HG02623 (cell line): ENCODE data around the gene HNRNPLL.
"Not testable (repeated sequence)": the region's sequence is repeated elsewhere in the genome, so short reads cannot be mapped to it uniquely, and the experiment has no call there.

Source experiments
- ATAC-seq: cut with Tn5 transposase; IDR thresholded peaks from one replicate; pipeline ENCODE4 v1.9.1; 2021; ENCODE audit warnings: moderate library complexity; ENCODE audit not compliant: unreplicated experiment

Gene HNRNPLL

GRCh38 chr2:38602732-38603401 is at the start of gene HNRNPLL:
Gene HNRNPLL, minus strand, starts transcription at chr2:38602928. Its CDS starts 302 bp downstream, at chr2:38602626.
- ATAC-seq, result peak; percentile 62

GRCh38 chr2:38650717-38651116 is 48.0 kb upstream of the HNRNPLL start:
- ATAC-seq, result no peak

DNA sequence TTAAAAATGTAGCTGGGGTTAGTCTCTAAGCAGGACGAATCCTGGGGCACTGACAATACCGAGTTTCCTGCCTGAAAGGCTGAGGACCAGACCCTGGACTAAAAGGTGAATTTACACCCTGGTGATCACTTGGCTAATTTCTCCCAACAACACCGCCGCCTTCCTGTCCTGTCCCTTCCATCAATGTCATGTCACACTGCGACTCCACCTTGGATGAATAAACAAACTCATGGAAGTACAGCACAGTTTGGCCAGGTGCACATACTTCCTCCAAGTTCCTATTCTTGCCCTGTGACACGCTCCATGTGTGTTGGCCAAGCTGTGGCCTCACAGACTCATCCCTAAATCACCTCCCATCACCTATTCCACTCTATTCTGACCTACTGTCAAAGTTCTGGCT is 47.3 kb upstream of the HNRNPLL start:
- ATAC-seq, result no peak

DNA sequence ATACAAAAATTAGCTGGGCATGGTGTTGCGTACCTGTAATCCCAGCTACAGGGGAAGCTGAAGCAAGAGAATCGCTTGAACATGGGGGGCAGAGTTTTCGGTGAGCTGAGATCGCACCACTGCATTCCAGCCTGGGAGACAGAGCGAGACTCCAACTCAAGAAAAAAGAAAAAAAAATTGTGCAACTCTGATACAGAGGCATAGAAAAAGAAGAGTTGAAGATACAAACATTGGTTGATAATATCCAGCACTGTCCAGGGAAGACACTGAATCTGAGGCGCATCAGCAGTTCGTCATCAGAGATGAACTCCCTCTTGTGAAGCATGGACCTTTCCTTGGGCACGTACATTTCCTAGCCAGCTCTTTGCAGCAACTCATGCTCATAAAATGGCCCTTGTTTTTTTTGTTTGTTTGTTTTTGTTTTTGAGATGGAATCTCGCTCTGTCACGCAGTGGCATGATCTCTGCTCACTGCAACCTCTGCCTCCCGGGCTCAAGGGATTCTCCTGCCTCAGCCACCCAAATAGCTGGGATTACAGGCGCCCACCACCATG is 46.5 kb upstream of the HNRNPLL start:
- no peak for ATAC-seq

GRCh38 chr2:38648107-38648761 is 45.5 kb upstream of the HNRNPLL start:
- ATAC-seq, result no peak

DNA sequence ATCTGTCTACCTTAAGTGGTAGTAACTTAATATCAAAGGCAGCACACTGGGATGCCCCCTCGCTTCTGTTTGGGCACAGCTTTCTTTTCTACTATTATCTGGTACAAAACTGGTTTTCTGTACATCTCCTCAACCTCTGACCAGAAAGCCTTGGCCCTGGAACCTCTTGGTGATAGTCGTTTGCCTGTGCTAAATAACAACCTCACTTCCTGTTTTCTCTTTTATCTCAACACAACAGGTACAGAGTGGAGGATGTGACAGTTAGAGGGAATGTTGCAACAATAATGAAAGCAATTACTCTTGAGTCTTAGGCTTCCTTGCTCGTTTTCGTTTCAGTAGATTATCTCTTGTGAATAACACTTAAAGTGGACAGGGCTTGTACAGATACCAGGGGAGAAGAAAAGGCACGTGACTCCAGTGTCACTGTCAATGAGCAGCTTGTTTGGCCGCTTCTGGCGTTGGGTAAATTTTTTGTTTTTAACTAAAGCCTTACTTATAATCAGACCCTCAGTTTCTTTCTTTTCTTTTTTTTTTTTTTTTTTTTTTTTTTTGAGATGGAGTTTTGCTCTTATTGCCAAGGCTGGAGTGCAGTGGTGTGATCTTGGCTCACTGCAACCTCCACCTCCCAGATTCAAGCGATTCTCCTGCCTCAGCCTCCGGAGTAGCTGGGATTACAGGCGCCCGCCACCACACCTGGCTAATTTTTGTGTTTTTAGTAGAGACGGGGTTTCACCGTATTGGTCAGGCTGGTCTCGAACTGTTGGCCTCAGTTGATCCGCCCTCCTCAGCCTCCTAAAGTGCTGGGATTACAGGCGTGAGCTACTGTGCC is 41.2 kb upstream of the HNRNPLL start:
- not testable (repeated sequence) for ATAC-seq

DNA sequence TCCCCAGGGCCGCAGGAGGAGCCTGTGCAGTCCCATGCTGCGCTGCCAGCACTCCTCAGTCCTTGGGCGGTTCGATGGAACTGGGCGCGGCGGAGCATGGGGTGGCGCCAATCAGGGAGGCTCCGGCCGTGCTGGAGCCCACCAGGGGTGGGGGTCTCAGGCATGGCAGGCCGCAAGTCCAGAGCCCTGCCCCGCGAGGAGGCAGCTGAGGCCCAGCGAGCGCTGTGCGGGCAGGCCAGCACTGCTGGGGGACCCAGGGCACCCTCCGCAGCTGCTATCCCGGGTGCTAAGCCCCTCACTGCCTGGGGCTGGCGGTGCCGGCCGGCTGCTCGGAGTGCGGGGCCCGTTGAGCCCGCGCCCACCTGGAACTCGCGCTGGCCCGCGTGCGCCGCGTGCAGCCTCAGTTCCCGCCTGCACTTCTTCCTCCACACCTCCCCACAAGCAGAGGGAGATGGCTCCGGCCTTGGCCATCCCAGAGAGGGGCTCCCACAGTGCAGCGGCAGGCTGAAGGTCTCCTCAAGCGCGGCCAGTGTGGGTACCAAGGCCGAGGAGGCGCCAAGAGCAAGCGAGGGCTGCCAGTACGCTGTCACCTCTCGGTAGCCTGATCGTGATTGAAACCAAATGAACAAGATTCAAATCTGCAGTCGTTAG is 40.4 kb upstream of the HNRNPLL start:
- ATAC-seq, result no peak

DNA sequence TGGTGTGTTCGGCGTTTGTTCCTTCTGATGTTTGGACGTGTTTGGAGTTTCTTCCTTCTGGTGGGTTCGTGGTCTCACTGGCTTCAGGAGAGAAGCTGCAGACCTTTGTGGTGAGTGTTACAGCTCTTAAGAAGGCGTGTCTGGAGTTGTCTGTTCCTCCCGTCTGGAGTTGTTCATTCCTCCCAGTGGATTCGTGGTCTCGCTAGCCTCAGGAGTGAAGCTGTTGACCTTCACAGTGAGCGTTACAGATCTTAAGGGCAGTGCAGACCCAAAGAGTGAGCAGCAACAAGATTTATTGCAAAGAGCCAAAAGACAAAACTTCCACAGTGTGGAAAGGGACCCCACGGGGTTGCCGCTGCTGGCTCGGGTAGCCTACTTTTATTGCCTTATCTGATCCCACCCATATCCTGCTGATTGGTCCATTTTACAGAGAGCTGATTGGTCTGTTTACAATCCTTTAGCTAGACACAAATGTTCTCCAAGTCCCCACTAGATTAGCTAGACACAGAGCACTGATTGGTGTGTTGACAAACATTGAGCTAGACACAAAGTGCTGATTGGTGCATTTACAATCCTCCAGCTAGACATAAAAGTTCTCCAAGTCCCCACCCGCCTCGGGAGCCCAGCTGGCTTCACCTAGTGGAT is 39.8 kb upstream of the HNRNPLL start:
- ATAC-seq, result not testable (repeated sequence)

DNA sequence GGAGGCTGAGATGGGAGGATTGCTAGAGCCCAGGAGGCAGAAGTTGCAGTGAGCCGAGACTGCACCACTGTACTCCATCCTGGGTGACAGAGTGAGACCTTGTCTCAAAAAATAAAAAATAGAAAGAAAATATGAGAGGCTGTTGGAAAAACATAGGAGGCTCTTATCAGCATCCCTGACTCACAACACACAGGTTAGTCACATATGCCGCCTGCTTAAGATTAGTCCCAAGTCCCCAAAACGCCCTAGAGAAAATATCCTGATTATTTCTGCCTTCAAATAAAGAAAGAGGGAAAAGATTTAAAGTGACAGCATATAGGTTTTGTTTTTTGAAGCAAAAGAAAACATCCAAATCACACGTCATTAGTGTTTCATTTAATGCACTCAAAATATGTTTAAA is 33.3 kb upstream of the HNRNPLL start:
- no peak for ATAC-seq

DNA sequence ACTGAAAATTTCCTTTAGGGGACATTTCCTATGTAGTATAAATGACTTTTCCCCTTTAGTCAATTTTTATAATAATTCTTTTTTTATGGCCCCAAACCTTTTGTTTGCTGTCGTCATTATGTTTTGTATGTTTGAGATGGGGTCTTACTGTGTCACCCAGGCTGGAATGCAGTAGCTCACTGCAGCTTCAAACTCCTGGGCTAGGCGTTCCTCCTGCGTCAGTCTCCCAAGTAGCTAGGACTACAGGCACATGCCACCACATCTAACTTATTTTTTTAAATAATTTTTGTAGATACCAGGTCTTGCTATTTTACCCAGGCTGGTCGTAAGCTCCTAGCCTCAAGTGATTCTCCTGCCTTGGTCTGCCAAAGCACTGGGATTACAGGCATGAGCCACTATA is 32.4 kb upstream of the HNRNPLL start:
- no peak for ATAC-seq

GRCh38 chr2:38634684-38635083 is 32.0 kb upstream of the HNRNPLL start:
- peak; percentile 89 for ATAC-seq

- ATAC-seq, result no peak
Observed at GRCh38 chr2:38633895-38634294, 31.2 kb upstream of the HNRNPLL start.

DNA sequence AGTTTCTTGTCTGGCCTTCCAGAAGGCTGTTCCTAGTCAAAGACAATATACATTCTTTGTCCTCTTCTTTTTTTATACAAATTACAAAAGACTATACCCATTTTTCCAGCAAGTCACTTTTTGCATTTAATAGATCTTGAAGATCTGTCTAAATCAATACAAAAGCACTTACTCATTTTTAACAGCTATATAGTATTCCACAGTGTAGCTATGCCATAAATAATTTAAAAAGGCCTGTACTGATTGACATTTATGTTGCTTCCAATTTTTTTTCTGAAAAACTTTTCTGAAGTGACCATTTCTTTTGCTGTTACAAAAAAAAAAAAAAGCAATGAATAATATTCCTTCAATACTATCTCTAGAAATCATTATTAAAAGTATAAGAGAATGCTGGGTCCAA is 30.3 kb upstream of the HNRNPLL start:
- ATAC-seq, result no peak

DNA sequence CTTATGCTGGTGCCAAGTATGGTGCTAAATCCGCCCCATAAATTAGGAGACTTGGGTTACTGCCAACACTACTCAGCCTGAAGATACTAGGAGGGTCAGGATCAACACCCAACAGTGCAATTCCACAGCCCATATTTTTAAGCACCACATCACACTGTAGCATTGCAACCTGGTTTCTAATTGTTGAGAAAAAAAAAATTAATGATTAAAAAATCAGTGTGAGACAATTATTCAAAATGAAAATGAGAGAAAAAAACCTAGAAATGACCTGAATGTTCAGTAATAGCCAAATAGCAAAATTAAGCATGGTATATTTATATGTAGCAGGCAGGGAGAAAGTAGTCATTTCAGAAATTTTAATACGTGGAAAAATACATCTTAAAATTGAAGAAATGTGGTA is 29.2 kb upstream of the HNRNPLL start:
- ATAC-seq, result no peak

- ATAC-seq, result no peak
Observed at GRCh38 chr2:38629684-38630083, 27.0 kb upstream of the HNRNPLL start.

DNA sequence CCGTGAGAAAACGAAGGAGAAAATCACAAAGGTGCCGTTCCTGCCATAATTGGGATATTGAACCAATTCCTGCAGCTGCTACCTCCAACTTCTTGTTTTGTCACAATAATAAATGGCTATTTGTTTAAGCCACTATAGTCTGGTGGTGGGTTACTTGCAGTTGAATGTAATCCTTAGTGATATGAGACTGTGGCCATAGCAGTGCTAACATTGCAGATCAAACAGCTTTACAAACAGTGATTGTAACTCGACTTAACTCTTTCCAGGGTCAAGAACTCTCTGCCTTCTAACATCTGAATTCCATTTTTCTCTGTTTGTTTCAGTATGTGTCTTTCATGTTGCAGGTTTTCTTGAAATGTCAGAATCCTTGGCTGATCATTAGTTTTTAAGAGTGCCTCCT is 24.7 kb upstream of the HNRNPLL start:
- no peak for ATAC-seq

DNA sequence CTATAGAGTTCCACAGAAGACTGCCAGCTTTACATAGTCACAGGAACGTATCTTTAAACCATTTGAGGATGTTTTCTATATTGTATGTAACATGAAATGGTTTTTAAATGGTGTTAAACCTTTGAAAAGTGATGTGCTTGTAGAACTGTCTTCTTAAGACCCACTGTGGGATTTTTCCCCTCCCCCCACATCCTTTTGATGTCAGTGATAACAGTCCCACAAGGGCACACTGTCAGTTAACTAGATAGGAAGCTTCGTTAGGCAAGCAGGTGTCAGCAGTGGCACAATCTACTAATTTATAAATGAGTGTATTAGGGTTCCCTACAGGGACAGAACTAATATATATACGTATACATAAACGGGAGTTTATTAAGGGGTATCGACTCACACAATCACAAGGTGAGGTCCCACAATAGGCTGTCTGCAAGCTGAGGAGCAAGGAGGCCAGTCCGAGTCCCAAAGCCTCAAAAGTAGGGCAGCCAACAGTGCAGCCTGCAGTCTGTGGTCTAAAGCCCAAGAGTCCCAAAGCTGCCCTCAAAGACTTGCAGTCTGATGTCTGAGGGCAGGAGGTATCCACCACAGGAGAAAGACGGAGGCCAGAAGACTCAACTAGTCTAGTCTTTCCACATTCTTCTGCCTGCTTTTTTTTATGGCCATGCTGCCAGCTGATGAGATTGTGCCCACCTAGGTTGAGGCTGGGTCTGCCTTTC is 23.8 kb upstream of the HNRNPLL start:
- ATAC-seq, result no peak

DNA sequence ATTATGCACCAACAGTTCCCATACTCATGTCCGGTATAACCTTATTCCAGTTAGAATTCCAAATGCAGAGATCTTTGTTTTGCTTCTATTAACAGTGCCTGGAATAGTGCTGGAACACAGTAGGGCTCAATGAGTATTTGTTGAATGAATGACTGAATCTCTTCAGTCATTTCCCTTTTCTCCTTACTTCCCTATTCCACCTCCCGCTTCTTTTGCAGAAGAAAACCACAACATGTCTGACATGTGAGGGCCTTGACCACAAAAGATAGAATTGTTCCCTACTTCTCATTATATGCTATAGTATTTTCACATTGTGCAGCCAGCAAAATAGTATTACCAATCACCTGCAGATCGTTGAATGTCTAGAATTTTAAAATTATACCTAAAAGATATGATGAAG is 19.5 kb upstream of the HNRNPLL start:
- no peak for ATAC-seq

- ATAC-seq, result no peak
Observed at GRCh38 chr2:38621018-38621417, 18.3 kb upstream of the HNRNPLL start.
